NCI-H2081 (cell line): ENCODE measurements around the gene MKX.

ENCODE experiments used
- DNase-seq, 2 experiments: peaks; one replicate each; lab custom pipeline; 2025; lab: John Stamatoyannopoulos, UW

The MKX gene

DNA sequence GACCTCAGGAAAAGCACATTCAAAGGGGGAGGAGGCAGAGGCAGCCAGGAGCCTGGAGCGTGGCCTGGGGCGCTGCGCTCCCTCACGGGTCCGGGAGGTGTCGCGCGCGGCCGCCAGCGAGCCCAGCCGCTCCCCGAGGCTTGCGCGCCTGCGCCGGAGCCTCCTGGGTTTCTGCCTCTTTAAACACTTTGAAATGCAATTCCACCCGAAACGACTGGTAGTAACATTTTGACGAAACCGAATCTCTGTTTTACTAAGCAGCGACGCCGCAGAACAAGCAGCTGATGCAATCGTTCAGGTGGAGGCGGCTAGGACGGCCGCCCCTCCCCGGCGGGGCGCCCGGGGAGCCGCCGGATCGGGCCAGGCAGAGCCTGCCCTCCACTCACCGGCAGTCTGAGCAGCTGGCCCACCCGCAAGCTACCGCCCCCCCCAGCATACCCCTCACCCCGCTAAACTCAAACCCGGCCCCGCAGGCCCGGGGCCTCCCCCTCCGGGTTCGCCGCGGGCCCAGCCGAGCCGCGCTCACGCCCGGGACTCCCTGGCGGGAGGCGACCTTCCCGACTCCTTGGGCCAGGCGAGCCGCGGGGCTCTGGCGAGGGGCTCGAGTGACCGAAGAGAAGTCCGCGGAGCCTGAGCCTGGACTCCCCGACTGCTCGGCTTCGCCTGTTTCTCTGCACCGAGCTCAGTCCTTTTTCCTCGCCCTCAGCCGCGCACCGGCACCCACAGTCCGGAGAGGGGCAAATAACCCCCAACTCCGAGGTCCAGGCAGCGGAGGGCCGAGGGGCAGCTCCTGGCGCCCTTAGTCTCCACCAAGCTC, 3.2 kb downstream of the MKX start:
- DNase-seq = peak; percentile 50 to 61

DNA sequence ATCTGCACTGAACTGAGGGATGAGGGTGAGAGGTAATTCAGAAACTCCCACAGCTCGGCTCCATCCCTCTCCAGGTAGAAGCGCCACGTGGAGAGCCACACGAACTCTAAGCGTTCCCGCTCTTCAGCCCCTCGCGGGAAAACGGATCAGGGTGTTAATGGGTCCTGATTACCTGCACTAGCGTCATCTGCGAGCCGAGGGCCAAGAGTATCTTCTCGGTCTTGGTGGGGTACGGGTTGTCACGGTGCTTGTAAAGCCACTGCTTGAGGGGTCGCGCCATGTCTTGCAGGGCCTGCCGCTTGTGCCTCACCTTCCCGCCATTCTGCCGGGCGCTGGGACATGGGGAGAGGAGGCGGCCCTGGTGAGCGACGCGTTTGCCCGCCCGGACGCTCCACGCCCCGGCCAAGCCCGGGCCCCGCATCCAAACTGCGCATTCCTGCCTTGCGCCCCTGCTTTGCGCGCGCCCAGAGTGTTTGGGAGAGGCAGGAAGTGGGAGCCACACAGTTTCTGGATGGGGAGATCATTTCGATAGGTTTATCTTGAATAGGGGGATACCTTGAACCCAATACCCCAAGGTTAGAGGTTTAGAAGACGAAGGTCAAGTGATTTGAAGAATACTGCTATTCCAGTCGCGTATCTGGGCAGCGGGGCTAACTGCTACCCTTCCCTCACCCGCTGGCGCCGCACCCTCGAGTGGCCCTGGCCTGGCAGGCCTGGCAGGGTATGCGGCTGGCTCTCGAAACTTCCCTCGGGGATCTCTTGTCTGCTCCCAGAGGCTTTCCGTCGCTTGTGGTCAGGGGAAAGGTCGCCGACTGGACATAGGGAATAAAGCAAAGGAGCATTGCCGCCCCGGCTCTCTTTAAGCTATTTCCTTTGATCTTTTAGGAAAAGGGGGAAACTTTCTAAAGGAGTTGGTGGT, 4.2 kb downstream of the MKX start:
- no peak for DNase-seq

DNA sequence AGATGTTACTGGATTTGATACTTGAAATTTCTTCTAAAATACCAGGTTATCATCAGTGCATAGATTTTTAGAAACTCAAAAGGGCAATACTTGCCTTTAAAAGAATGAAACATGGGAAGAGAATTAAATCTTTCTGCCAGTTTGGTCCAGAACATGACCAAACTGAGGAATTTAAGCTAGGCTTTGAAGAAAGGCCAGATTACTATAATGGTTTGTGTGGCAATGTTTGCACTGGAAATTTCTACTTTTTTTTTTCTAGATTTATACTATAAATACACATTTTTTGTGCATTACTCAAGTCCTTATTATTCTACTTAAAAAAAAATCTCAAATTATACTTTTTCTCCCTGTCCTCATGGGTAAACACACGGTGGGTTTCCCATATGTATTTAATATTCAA, 9.2 kb downstream of the MKX start:
- DNase-seq = no peak

DNA sequence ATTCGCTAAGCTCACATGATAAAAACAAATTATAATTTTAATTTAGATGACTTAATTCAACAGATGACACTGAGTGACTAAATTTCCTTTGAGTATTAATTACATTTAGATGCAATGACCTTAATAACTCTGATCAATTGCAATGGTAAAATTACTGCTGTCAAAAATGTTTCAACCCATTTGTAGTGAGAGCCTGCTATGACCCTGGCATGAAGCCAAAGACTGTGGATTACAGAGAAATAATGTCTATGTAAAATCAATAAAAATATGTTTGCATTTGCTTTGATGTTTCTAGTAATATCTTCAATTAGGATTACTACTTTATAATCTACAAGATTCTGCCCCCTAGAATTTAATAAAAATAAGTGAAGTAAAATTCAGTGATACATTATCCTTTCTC, 15.6 kb downstream of the MKX start:
- no peak for DNase-seq

DNA sequence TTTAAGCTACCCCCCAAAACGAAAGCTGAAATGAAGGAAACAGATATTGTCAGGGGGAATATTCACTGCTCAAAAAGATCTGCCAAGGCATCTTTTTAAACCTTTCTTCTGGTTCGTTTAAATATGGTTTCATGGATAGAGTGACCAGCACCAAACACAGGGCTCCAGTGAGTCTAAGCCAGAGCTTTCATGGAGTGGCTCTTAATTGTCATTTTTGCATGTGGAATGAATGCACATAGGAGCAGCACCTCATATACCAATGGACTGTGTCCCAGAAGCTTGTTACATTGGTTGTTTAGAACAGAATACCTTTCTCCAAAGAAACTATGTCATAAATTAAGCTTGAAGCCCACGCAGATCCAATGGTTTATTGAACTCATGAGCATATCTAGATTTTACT, 17.3 kb downstream of the MKX start:
- DNase-seq = no peak

DNA sequence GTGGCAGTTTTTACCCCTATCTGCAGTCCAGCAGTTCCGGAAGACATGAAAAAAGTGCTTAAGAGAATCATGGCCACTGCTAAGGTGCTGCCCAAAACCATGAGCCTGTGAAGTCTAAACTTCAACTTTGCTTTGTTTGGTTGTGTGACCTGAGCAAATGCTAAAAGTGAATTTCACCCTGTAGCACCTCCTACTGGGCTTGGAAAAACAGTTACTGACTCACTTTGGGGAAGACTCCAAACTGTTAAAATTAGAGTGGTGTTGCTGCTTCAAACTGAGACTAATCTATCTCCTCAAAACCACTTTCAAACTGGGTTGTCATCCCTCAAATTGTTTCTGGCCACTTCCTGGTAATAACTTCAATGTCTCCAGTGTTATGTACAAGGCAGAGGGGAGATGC, 21.3 kb downstream of the MKX start:
- DNase-seq = no peak

DNA sequence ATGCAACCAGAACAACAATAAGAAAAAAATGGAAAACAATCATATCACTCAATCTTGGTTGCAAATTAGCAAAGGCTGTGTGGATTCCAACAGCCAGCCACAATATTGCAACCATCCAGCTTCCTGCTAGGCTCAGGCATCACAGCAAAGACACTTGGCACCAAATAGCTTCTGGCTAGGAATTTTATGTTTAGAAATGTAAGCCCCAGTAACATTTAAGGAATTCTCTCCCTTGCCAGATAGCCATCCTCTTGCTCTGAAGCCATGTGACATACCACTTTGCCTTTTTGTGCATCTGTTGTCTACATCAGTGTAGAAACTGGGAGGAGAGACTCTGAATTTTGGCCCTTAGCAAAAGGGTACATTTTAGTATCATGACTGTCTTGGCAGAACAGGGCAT, 22.2 kb downstream of the MKX start:
- DNase-seq = no peak

DNA sequence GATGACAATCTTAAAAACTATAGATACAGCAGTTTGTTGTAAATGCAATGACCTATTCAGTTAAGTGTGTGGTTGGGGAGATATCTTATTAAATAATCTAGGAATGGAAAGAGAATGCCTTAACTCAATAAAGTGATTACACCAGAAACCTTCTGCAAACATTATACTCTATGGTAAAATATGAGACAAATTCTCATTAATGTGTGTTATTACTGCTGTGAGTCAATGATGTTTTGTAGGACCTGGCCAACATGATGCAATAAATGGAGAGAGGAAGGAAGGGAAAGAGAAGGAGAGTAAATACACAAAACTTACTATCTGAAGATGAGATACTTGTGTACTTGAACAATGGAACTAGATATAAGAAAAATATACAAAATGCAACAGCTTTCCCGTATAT, 25.1 kb downstream of the MKX start:
- no peak for DNase-seq

DNA sequence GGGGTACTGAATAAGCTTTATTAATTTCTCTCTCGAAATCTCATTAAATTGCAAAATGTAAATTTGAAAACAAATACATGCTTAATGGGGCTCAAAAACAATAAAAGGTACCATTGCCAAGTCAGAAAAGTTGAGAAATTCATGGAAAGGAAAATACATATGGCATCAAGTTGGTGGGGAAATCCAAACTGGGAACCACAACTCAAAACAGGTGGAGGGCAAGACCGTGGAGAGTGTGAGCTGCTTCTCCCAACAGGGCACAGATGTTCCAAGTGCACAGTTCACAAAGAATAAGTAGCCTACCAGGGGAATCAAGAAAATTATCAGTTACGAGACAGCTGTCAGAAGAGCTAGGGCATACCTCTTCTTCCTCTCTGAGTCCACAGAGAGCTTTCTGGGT, 26.6 kb downstream of the MKX start:
- no peak for DNase-seq

DNA sequence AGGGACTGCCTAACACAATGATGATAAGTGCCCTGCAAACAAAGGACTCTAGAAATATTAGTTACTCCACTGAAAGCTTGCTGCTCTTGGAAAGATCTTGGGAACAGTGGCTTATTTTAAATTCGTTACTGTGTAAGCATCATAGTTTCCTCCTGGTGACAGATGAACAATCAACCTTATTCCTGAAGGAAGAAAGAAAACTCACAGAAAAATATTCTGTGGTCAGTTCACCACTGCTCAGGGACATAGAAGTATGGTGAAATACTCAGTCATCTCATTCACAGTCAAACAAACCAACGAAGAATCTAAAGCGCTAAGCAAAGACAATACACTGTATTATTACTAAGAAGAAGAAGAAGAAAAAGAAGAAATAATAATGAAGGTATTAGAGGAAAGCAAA, 27.8 kb downstream of the MKX start:
- no peak for DNase-seq

DNA sequence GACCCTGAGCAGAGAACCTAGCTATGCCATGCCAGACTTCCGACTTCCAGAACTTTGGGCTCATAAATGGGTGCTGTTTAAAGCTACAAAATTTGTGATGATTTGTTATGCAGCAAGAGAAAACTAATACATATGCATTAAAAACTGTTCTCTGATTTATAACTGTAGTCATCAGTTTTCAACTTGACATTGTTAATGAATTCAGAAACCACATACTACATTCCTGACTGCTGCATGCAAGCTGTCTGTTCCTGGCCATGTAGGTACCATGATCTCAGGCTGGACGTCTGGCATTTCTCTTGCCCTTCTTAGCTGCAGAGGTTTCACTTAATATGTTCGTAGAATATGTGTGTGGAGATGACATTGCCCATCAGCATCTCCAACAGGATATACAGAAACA, 28.4 kb downstream of the MKX start:
- DNase-seq = no peak

DNA sequence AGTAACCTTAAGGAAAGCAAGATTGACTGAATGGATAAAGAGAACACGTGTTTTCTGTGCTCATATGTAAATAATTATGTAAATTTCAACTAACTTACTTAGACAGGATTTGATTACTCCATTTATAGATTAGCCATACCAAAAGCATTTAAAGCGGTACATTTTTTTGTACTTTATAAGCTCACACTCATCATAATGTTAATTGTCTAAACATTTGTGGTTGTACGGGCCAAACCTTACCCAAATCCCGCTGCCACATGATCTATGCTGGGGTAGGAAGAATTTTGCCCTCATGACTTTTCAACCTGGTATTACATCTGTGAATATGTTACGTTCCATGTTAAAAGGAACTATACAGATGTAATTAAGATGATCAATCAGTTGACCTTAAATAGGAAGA, 29.1 kb downstream of the MKX start:
- DNase-seq = no peak

DNA sequence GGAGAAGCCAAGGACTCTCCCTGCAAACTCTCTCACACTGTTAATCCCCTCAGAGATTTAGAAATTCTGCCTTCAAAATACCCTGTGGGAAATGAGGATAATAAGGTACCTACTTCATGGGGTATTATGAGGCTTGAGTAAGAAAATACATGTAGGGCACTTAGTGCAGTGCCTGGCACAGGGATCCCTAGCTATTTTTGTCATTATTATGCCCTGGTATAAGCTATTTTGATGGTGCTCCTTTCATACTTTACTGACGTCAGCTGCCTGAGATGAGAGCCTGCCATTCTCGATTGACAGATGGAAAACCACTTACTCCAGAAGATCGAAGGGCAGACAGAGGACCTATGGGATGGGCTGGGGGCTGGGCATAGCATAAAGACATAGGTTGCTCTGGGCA, 30.1 kb downstream of the MKX start:
- DNase-seq = no peak

DNA sequence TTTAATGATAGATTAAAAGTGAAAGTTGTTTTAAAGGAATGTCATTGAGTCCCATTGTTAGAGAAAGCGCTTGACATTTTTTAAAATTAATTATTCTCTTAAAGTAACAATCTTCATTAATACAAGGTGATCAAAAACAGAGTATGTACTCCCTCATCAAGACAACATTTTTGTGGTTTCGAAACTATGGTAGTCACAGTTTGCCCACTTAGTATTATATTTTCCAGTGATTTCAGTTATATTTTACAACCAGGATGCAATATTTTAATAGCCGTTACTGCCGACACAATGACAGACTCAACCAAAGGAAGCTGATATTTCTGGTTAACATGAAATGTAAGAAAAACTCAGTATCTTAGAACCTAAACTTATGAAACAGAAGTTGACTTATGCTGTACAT, 31.3 kb downstream of the MKX start:
- DNase-seq = no peak

DNA sequence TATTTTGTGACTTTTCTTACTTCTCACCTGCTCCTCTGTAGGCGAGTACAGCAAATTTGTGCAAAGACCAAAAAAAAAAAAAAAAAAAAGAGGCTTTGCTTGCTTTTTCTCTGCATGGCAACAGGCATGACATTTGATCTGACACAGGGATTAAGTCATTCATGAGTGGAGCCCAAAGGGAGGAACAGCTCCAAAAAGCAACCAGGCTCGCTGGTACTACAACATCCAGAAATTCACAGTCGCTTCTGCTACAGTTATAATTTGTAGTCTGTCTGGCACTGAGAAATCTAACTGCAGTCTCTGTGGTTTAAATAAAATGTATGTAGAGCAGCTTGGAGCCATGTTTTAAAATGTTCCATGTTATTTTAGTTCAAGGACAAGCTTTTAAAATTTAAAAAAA, 31.7 kb downstream of the MKX start:
- no peak for DNase-seq

DNA sequence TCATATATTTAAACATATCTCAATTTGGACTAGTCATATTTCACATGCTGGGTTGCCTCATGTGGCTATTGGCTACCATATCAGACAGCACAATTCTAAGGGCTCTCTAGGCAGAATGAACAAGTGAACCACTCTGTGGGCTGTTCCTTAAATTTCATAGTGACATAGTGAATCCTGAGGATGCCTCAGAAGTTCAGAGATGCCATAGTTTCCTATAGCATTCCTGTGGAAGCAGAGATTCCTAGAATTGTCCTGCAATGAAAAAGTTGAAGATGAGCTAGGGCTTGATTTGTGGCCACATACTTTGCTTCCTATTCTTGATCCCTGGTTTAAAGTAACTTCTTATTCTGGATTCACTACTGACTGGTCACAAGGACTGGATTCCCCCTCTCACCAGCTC, 35.6 kb downstream of the MKX start:
- no peak for DNase-seq

DNA sequence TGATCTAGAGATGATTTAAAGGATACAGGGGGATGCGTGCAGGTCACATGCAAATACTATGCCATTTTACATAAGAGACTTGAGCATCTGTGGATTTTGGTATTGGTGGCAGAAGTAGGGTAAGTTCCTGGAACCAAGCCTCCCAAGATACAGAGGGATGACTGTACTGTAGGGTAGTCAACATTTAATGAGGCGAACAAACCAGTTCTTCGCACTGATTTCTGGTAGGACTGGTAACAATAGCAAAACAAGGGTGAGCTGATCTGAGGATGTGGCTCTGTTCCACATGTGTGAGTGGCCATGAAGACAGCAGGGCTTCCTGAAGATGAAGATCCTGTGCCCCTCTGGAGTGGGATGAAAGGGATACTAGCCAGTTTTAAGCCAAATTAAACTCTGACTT, 36.3 kb downstream of the MKX start:
- no peak for DNase-seq

DNA sequence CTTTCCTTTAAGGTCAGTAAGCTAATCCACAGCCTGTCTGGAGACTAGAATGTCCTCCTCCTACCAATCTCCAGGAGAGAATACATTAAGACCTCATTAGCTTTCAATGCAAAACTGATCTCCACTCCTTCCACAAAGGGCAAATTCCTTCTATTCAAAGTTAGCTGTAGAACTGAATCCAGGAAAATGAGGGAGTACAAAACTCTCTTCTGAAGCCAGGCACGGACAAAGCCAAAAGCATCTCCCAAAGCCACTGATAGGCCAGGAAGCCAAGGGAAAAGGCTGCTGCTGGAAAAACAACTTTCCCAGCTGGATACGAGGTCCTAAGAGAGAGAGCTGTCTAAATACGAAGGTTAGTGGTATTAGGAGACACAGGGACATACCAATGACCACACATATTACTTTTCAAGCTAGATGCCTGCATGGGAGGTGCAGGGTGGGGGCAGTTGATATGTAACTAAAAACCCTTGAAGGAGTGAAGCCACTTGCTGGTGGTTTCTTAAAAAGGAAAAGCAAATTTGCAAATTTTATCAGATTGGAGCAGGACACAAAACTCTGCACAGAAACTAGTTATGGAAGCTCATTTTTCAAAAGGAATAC, 43.6 kb downstream of the MKX start:
- no peak for DNase-seq

DNA sequence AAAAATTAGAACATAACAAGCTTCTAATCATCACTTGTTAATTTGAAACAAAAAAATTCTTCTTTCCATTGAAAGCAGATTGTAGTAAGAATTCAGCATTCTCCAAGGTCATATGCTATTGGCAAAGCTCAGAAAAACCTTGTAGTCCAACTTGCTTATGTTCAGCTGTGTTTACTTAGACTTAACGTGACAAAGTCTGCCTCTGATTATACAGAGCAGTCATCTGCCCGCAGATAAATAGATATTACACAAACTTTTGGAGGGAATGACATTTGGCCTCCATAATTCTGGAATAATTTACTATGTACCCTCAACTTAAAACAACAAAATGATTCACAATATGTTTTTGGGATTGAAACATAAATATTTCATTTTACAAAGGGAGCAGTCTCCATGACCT, 45.8 kb downstream of the MKX start:
- DNase-seq = no peak

DNA sequence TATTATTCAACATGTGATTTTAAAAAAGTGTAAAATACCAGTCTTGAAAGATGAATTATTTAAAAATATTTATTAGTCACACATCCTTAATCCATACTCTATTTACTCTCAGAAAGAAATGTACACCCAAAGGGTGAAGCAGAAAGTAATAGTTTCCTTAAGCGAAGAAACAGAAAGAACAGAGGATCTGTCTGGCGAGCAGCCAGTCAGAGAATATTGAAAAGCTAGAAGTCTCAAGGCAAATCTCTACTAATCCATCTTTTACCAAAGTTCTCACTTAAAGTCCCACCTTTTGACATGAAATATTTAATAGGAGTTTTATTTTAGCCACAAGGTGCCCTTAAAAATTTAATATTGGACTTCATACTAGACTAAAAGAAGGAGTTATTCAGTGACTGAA, 46.7 kb downstream of the MKX start:
- no peak for DNase-seq

DNA sequence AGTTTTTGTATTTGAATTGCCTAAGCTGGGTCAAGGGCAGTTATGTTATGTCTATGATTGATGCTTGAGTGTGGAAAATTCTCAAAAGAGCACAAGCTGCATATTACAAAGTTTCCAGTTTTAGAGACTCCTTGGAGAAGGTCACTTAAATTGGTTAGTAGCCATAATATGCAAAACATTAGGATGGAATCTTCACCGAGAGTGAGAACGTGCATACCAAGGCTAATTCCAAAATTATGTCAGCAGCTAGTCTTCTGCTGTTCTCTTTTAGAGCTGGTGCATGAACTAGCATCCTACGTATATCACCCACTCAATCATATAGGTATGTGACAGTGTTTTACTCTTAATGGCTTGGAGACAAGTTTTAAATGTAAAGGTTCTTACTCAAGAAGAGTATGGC, 49.2 kb downstream of the MKX start:
- DNase-seq = no peak

DNA sequence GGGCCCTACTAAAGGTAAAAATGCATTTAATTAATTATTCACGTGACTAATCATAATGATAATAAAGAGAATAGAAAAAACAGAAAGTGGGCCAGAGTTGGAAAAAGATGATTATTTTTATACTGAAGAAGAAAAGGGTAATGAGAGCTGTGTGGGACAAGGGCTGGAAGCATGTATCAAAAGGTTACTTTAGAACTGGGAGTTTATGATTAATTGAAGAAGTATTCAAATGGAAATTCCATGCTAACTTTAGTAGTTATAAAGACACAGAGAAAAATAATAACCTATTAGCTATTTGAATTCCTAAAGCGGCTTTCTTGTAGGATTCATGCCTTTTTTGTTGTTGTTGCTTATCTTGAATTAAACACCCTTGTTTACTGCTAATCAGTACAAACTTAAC, 49.9 kb downstream of the MKX start:
- no peak for DNase-seq

DNA sequence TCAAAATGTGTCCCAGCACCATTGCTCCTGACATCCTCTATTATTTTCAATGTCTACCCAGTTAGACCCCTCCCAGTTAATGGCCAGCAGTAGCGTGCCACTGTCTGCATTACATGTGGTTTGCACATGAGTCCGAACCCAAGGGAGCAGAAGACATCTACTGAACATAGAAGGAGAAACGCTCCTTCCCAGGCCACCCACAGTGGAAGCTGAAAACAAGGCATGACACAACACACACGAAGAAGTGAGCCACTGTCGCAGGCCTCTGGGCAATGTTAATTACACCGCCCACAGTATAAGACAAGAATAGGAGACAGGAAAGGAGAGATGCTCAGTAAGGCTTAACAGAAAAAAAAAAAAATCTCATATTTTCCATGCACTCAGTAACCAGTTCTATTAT, 50.5 kb downstream of the MKX start:
- DNase-seq = no peak
